Rectal smooth muscle tissue (tissue), 1 donor: ENCODE results near the gene RO60.

Source experiments
- H3K27ac ChIP-seq: one replicate; pipeline ENCODE4 v1.7.0; 2013; ENCODE audit warnings: low read depth, low read length, inconsistent platforms
- H3K27me3 ChIP-seq: one replicate; pipeline ENCODE4 v1.7.0; 2013; ENCODE audit warnings: low read length; ENCODE audit not compliant: control insufficient read depth, insufficient read depth
- H3K36me3 ChIP-seq: one replicate; pipeline ENCODE4 v1.7.0; 2013; ENCODE audit warnings: low read length; ENCODE audit not compliant: control insufficient read depth, insufficient read depth
- H3K4me1 ChIP-seq: one replicate; pipeline ENCODE4 v1.7.0; 2013; ENCODE audit warnings: low read length; ENCODE audit not compliant: control insufficient read depth, insufficient read depth
- H3K4me3 ChIP-seq: one replicate; pipeline ENCODE4 v1.7.0; 2013; ENCODE audit warnings: low read length
- H3K9ac ChIP-seq: one replicate; pipeline ENCODE4 v1.7.0; 2013; ENCODE audit warnings: low read length

The RO60 gene

GRCh38 chr1:193102662-193103061, 43.2 kb downstream of the RO60 start:
- peaks cover 3% of the 10 kb centered on the region for H3K36me3 ChIP-seq
- no peaks in the 10 kb centered on the region for H3K27me3 ChIP-seq
- H3K4me1 ChIP-seq, result peaks cover 5% of the 10 kb centered on the region
- no peak overlapping the region for H3K27ac ChIP-seq
- no peak overlapping the region for H3K9ac ChIP-seq
- H3K4me3 ChIP-seq, result no peak overlapping the region

- Histone ChIP-seq H3K27me3 (no peaks in the 10 kb centered on the region), H3K4me3 (peak overlapping the region; percentile 89), H3K4me1 (peaks cover 5% of the 10 kb centered on the region), H3K27ac (peak overlapping the region; percentile 88), H3K9ac (peak overlapping the region; percentile 46), H3K36me3 (no peaks in the 10 kb centered on the region)
Observed at GRCh38 chr1:193103759-193104501, 44.5 kb downstream of the RO60 start.

- Histone ChIP-seq H3K27ac (peak overlapping the region; percentile 88), H3K4me3 (peak overlapping the region; percentile 89), H3K4me1 (peaks cover 5% of the 10 kb centered on the region), H3K9ac (peak overlapping the region; percentile 46), H3K36me3 (no peaks in the 10 kb centered on the region), H3K27me3 (no peaks in the 10 kb centered on the region)
Observed at GRCh38 chr1:193104502-193104906, 45.1 kb downstream of the RO60 start.

GRCh38 chr1:193104907-193105820, 45.8 kb downstream of the RO60 start, which contains the start of gene GLRX2:
Gene GLRX2, minus strand, starts transcription at chr1:193105414. Its CDS starts 32 bp downstream, at chr1:193105382.
- H3K27me3 ChIP-seq, result no peaks in the 10 kb centered on the region
- peak within 1 kb of the TSS; percentile 89 for H3K4me3 ChIP-seq
- peaks cover 5% of the 10 kb centered on the region for H3K4me1 ChIP-seq
- H3K36me3 ChIP-seq, result no peaks in the 10 kb centered on the region
- H3K9ac ChIP-seq, result peak within 1 kb of the TSS; percentile 52
- H3K27ac ChIP-seq, result peak within 1 kb of the TSS; percentile 88

- Histone ChIP-seq H3K27ac (peak overlapping the region; percentile 88), H3K9ac (peak overlapping the region; percentile 25), H3K27me3 (no peaks in the 10 kb centered on the region), H3K36me3 (no peaks in the 10 kb centered on the region), H3K4me3 (peak overlapping the region; percentile 62), H3K4me1 (peaks cover 5% of the 10 kb centered on the region)
Observed at GRCh38 chr1:193105821-193106177, 46.4 kb downstream of the RO60 start.

GRCh38 chr1:193108471-193108870, 49.1 kb downstream of the RO60 start:
- Histone ChIP-seq H3K4me1 (peaks cover 10% of the 10 kb centered on the region), H3K27ac (no peak overlapping the region)

More at GRCh38 chr1:193108471-193108870, 49.1 kb downstream of the RO60 start:
- Histone ChIP-seq H3K4me3 (no peak overlapping the region), H3K36me3 (no peaks in the 10 kb centered on the region), H3K9ac (no peak overlapping the region), H3K27me3 (no peaks in the 10 kb centered on the region)
